AG09309 (cell line): ENCODE data around the gene MAPK8IP1.

Experiments
- DNase-seq: peaks from one replicate; pipeline ENCODE4 v3.0.0-alpha.2; 2010; ENCODE audit warnings: low read depth
- H3K4me3 ChIP-seq: 2 replicates; pipeline ENCODE4 v1.5.1; 2011; ENCODE audit warnings: mild to moderate bottlenecking, low read depth, low read length, moderate library complexity; ENCODE audit not compliant: control insufficient read depth
- CTCF ChIP-seq: IDR thresholded peaks from 2 replicates; pipeline ENCODE4 v1.5.1; 2011; ENCODE audit warnings: mild to moderate bottlenecking, low read depth, low read length, inconsistent platforms; ENCODE audit not compliant: insufficient read depth, control insufficient read depth; ENCODE audit errors: missing control alignments

The MAPK8IP1 gene

GRCh38 chr11:45926001-45926401, 40.5 kb downstream of the MAPK8IP1 start:
- no peak for TF ChIP-seq CTCF
- no peak for DNase-seq
- H3K4me3 ChIP-seq: no peak overlapping the region

DNA sequence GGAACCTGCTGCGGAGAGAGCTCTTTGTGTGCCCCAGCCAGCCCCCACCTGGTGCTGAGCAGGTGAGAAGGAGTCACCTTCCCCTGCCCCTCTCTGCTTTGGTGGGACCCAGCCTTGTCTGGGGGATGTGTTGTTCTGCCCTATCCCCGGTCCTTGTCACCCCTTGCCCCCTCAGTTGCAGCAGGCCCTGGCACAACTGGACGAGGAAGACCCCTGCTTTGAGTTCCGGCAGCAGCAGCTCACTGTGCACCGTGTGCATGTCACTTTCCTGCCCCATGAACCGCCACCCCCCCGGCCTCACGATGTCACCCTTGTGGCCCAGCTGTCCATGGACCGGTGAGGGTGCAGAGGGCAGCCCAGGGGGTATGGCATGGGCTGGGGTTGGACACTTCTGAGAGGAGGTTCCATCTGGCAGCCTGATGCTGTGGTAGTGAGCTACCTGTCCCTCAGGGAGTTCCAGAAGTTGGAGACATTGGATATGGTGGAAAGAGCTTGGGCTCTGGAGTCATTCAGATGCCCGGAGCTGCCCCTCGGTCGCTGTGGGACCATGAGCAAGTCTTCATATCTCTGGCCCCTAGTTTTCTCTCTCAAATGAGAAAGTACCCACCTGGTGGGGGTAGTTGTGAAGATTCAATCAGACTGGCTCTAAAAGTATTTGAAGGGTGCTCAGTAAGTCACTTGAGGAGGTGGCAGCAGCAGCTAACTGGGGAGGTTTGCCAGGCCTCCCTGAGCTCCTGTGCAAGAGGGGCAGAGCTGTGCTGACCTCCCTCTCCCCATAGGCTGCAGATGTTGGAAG, 41.3 kb downstream of the MAPK8IP1 start:
- TF ChIP-seq CTCF: no peak

GRCh38 chr11:45927332-45927683, 41.9 kb downstream of the MAPK8IP1 start:
- H3K4me3 ChIP-seq: no peak overlapping the region
- no peak for TF ChIP-seq CTCF
- DNase-seq: no peak

More for the DNA sequence above, 41.3 kb downstream of the MAPK8IP1 start:
- no peak for DNase-seq
- no peak overlapping the region for H3K4me3 ChIP-seq

GRCh38 chr11:45927684-45928413, 42.4 kb downstream of the MAPK8IP1 start:
- TF ChIP-seq CTCF: no peak
- DNase-seq: no peak

GRCh38 chr11:45928535-45929215, 43.2 kb downstream of the MAPK8IP1 start:
- no peak for TF ChIP-seq CTCF
- H3K4me3 ChIP-seq: no peak overlapping the region
- no peak for DNase-seq

More at GRCh38 chr11:45927684-45928413, 42.4 kb downstream of the MAPK8IP1 start:
- no peak overlapping the region for H3K4me3 ChIP-seq

GRCh38 chr11:45929486-45930030, 44.1 kb downstream of the MAPK8IP1 start:
- no peak overlapping the region for H3K4me3 ChIP-seq
- no peak for TF ChIP-seq CTCF
- no peak for DNase-seq
